ENCODE results near the gene LEAP2. TPM values are rescaled to one million over a fixed set of nuclear protein-coding genes. Genes with fewer than 3 reads are reported as not detected.
A peak's percentile ranks its signal among the peaks of the same experiment; 100 is the strongest.

LEAP2 gene
- total and polyA plus RNA-seq, 2 of the 8 experiments (the other 6 are each of a cell fraction or from before 2014, with no cell fraction given), result 1.8 to 2.9 TPM

DNA sequence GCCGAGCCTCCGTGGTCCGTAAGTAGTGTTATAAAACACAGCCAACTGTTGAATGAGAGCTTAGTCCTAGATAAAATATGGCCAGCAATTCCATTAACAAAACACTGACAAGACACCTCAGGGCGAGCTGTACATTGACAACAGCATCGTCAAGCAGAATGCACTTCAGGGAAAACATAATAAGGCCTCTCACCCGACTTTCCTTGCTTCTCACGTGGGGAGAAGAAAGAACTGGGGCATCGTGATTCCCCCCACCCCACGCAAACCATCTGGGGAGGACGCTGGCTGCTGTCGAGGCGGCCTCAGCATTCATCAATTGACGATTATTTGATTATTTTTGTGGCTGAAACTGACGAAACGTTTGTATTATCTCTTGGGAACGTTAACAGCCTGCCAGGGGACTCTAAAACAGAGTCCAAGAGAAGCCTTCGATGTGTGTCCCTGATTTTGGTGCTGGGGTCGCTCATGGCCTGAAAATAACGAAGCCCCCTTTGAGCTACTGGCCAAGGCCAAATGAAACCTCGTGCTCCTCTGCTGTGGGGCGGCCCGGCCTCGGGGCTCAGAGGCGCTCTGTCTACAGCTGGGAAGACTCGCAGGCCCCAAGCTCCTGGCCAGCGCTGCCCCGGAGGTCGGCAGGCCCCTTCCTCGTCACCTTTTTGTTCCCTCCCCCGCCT lies 7.7 kb upstream of the LEAP2 start (continued):
- TF ChIP-seq, protein P1, sequence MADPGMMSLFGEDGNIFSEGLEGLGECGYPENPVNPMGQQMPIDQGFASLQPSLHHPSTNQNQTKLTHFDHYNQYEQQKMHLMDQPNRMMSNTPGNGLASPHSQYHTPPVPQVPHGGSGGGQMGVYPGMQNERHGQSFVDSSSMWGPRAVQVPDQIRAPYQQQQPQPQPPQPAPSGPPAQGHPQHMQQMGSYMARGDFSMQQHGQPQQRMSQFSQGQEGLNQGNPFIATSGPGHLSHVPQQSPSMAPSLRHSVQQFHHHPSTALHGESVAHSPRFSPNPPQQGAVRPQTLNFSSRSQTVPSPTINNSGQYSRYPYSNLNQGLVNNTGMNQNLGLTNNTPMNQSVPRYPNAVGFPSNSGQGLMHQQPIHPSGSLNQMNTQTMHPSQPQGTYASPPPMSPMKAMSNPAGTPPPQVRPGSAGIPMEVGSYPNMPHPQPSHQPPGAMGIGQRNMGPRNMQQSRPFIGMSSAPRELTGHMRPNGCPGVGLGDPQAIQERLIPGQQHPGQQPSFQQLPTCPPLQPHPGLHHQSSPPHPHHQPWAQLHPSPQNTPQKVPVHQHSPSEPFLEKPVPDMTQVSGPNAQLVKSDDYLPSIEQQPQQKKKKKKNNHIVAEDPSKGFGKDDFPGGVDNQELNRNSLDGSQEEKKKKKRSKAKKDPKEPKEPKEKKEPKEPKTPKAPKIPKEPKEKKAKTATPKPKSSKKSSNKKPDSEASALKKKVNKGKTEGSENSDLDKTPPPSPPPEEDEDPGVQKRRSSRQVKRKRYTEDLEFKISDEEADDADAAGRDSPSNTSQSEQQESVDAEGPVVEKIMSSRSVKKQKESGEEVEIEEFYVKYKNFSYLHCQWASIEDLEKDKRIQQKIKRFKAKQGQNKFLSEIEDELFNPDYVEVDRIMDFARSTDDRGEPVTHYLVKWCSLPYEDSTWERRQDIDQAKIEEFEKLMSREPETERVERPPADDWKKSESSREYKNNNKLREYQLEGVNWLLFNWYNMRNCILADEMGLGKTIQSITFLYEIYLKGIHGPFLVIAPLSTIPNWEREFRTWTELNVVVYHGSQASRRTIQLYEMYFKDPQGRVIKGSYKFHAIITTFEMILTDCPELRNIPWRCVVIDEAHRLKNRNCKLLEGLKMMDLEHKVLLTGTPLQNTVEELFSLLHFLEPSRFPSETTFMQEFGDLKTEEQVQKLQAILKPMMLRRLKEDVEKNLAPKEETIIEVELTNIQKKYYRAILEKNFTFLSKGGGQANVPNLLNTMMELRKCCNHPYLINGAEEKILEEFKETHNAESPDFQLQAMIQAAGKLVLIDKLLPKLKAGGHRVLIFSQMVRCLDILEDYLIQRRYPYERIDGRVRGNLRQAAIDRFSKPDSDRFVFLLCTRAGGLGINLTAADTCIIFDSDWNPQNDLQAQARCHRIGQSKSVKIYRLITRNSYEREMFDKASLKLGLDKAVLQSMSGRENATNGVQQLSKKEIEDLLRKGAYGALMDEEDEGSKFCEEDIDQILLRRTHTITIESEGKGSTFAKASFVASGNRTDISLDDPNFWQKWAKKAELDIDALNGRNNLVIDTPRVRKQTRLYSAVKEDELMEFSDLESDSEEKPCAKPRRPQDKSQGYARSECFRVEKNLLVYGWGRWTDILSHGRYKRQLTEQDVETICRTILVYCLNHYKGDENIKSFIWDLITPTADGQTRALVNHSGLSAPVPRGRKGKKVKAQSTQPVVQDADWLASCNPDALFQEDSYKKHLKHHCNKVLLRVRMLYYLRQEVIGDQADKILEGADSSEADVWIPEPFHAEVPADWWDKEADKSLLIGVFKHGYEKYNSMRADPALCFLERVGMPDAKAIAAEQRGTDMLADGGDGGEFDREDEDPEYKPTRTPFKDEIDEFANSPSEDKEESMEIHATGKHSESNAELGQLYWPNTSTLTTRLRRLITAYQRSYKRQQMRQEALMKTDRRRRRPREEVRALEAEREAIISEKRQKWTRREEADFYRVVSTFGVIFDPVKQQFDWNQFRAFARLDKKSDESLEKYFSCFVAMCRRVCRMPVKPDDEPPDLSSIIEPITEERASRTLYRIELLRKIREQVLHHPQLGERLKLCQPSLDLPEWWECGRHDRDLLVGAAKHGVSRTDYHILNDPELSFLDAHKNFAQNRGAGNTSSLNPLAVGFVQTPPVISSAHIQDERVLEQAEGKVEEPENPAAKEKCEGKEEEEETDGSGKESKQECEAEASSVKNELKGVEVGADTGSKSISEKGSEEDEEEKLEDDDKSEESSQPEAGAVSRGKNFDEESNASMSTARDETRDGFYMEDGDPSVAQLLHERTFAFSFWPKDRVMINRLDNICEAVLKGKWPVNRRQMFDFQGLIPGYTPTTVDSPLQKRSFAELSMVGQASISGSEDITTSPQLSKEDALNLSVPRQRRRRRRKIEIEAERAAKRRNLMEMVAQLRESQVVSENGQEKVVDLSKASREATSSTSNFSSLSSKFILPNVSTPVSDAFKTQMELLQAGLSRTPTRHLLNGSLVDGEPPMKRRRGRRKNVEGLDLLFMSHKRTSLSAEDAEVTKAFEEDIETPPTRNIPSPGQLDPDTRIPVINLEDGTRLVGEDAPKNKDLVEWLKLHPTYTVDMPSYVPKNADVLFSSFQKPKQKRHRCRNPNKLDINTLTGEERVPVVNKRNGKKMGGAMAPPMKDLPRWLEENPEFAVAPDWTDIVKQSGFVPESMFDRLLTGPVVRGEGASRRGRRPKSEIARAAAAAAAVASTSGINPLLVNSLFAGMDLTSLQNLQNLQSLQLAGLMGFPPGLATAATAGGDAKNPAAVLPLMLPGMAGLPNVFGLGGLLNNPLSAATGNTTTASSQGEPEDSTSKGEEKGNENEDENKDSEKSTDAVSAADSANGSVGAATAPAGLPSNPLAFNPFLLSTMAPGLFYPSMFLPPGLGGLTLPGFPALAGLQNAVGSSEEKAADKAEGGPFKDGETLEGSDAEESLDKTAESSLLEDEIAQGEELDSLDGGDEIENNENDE (IDR thresholded peaks at IDR 0.05; ENCODE audit: insufficient replicate concordance, low read length), result no peak
- TF ChIP-seq, protein P2, sequence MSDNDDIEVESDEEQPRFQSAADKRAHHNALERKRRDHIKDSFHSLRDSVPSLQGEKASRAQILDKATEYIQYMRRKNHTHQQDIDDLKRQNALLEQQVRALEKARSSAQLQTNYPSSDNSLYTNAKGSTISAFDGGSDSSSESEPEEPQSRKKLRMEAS (IDR thresholded peaks at IDR 0.05), result peak; percentile 82
- TF ChIP-seq, protein P3, sequence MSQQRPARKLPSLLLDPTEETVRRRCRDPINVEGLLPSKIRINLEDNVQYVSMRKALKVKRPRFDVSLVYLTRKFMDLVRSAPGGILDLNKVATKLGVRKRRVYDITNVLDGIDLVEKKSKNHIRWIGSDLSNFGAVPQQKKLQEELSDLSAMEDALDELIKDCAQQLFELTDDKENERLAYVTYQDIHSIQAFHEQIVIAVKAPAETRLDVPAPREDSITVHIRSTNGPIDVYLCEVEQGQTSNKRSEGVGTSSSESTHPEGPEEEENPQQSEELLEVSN (IDR thresholded peaks at IDR 0.05), result peak; percentile 80; the same call in 1 of the 2 replicates
- no peak for TF ChIP-seq RFX5 (IDR thresholded peaks at IDR 0.05; ENCODE audit: borderline replicate concordance, low read depth, low read length)
- TF ChIP-seq CHD1 (IDR thresholded peaks at IDR 0.05; ENCODE audit: low read depth, low read length), result no peak
- TF ChIP-seq POLR2A (IDR thresholded peaks at IDR 0.05; ENCODE audit: control extremely low read depth in 1 of 2, low read depth in 2 of 2, low read length in 2 of 2), result no peak
- TF ChIP-seq KDM4A (IDR thresholded peaks at IDR 0.05; ENCODE audit: low read depth, low read length, severe bottlenecking), result peak; percentile 37

Measured in H1 (cell line).